ENCODE measurements around the gene SIRT7.

DNA sequence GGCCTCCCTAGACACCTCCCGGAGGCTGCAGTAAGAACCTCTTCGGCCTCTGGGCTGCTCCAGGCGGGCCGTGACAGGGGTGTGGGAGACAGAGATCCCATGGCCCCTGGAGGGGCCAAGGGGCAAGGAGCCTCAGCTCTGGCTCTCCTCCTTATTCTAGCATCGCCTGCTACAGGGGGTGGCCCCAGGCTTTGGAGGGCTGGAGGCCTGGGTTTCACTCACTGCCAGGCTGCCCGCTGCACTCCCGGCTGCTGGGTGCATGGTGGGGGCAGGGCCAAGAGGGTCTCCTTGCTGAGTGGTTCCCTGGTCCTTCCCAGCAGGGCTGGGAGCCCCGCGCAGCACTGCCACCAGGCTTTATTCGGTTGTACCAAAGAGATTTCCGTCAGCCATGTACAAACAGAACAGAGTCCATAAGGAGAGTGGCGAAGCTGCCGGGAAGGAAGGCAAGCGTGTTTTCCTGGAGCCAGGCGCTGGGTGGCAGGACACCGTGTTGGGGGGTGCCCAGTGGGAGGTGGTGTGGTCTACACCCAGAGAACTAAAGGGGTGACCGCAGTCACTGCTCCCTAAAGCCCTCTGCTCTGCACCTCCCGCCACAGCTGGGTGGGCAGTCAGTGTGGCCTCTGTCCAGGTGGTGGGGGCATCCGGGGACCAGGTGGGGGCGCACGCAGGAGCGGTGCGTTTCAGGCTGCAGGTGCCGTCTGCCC lies 13.9 kb downstream of the SIRT7 start:
- TF ChIP-seq, protein P1, sequence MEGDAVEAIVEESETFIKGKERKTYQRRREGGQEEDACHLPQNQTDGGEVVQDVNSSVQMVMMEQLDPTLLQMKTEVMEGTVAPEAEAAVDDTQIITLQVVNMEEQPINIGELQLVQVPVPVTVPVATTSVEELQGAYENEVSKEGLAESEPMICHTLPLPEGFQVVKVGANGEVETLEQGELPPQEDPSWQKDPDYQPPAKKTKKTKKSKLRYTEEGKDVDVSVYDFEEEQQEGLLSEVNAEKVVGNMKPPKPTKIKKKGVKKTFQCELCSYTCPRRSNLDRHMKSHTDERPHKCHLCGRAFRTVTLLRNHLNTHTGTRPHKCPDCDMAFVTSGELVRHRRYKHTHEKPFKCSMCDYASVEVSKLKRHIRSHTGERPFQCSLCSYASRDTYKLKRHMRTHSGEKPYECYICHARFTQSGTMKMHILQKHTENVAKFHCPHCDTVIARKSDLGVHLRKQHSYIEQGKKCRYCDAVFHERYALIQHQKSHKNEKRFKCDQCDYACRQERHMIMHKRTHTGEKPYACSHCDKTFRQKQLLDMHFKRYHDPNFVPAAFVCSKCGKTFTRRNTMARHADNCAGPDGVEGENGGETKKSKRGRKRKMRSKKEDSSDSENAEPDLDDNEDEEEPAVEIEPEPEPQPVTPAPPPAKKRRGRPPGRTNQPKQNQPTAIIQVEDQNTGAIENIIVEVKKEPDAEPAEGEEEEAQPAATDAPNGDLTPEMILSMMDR (IDR thresholded peaks at IDR 0.05; ENCODE audit: insufficient read depth, low read depth, low read length): no peak
- no peak for TF ChIP-seq EZH2 (IDR thresholded peaks at IDR 0.05; ENCODE audit: insufficient read depth, low read length)
